HG03060 (cell line): ENCODE results near the gene ABHD5.
"Not testable (repeated sequence)": the region's sequence is repeated elsewhere in the genome, so short reads cannot be mapped to it uniquely, and the experiment has no call there.

Experiments used
- ATAC-seq: cut with Tn5 transposase; IDR thresholded peaks from one replicate; pipeline ENCODE4 v1.9.1; 2021; ENCODE audit warnings: low read depth, moderate number of reproducible peaks; ENCODE audit not compliant: unreplicated experiment

Gene ABHD5

DNA sequence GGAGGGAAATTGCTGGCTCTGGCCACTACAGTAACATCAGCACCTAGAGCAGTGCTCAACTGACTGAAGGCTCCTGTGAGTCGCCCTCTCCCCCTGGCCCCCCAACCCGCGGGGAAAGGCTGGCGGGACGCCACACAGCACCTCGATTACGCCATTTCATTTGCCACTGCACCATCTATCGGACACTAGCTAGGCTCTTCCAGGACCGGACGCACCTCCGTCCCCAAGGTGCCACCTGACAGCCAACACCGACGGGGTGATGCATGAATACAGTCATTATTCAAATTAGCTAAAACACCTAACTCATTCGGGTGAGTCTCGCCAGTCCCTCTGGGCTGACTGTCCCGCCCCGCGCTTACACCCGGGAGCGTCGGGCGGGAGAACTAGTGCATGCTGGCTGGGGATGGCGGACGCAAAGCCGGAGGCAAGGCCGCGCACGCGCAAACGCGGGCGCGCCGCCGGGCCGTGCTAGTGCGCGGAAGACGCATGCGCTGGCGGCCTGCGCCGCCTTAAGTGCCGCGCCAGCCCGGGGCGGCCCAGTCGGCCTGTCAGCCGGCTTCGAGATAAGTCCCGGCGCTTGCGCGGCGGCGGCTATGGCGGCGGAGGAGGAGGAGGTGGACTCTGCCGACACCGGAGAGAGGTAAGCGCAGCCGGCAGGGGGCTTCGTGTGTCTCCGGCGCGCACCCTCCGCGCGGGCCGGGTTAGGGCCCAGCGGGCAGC is at the start of gene ABHD5:
Gene ABHD5 (plus strand): TSS at position 539 of the 720 bp plus-strand sequence. CDS start 55 bp downstream, at position 594.
- peak; percentile 54 for ATAC-seq

DNA sequence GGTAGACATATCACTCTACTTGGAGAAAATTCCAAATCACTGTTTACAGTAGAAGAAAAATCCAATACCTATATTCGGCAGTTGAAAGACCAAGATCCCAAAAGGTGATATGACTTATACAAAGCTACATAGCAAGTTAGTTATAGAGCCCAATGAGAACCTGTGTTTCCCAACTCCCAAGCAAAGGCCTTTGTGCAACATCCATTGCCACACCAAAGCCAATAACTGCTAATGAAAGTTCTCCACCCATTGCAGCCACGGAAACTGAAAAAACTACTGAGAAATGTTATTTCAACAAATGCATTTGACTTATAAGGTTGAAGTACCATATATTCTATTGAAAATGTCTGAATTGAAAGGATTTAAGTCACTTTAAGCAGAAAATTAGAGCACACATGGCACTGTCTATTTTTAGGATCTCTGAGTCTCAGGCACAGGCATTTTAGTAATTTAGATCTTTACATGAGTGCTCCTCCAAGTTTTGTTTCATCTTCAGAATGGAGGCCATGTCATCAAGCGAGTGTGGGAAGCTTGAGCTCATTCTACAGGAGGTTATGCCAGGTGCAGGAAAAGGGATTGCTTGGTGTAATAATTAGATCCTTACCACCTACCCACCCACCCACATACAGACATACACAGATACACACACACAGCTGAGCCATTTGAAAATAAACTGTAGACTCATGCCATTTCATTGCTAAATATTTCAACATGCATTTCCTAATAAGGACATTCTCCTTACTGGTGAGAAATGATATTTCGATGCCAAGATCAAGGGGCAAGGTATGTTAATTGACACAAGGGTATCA is 49.2 kb upstream of the ABHD5 start:
- ATAC-seq: no peak

DNA sequence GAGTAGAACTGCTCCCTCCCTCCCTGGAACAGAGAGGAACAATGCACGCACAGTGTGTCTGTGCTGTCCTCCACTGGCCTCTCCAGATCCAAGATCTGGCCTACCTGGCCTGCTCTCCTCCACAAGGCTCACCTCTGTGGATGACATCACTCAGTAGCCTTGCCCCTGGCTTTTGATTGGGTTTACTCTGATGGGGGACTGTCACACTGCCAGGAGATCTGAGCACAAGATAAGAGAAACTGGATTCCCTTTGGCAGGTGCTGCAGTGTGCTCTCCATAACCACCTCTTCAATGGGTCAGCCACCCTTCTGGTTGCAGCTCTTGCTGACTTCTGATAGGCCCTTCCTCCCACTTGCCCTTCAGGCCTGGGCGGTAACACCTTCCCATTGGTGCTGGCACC is 46.3 kb upstream of the ABHD5 start:
- no peak for ATAC-seq

DNA sequence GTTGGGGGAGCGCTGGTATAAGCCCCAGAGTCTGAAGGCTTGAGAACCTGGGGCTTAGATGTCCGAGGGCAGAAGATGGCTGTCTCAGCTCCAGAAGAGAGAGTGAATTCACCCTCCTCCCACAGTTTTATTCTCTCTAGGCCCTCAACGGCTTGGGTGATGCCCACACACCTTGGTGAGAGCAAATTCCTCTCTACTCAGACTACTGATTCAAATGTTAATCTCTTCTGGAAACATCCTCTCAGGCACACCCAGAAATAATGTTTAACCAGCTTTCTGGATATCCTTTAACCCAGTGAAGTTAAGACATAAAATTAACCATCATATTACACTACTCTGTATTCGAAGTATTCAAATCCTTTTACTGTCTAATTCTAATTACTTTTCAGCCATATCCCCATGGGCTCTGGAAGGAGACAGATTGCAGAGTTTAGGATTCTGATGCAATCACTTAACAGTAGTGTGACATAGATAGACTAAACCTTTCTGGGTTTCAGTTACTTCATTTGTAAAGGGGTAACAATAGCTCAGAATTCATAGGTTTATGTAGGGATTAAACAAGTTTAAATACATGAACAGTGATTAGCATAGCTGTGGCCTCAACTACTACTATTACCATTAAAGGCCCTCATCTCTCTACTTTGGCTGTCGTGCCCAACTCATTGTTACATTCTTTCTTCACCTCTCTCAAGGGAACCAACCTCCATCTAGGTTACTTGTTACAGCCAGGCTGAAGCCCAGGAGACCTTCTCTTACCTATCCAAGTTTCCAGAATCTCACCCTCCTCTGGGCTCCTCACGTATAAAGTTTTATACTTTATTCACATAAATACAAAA is 43.2 kb upstream of the ABHD5 start:
- no peak for ATAC-seq

DNA sequence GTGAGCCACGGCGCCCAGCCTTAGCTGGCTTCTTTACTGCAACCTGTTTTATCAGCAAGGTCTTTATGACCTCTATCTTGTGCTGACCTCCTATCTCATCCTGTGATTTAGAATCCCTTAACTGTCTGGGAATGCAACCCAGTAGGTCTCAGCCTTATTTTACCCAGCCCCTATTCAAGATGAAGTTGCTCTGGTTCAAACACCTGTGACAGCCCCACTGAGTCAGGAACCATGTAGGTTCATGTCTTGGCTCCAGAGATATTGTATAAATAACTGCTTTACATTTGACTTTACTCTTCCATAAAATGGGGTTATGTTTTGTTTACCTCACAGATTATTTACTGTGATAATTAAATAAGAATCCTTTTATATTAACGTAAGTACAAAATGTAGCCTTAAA is 41.8 kb upstream of the ABHD5 start:
- ATAC-seq: no peak

DNA sequence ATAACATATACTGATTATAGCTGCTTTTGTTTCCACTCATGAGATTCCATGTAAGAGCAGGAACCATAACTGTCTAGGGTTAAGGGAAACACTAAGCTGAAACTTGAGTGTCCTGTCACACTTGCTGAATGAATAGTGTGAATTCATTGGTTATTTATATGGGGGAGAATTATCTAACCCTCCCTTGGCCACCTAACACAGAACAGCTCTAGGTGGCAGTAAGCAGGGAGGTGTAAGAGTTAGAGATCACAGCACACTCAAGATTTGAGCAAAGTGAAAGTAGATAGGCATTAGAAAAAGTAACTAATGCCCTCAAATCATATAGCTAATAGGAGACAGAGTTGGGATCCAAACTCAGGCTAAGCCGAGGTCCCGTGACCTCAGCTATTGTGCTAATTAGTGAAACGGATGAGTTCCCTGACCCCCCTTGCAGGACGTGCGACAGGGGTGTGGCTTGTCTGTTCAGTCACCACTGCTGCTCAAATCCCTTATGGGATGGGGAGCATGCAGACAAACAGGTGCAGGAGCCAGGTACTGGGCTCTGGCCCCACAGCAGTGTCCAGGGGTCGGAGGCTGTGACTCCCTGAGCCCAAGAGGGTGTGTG is 41.3 kb upstream of the ABHD5 start:
- no peak for ATAC-seq

DNA sequence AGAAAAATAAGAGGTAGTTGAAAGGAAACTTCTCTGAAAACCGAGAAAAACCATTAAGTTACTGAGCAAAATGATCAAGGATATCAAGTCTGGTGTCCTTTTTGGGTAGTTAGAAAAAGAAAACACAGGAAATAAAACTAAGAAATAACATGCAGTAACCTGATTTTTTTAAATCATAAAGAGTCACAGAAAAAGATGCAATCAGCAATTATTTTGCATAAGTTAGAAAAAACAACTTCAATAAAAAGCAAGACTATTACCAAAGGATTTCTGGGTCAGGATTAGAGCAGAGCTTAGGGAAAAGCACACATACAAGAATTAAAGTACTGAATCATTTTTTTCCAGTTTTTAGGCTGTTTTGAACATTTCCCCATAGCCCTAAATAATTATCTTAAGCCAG is 40.4 kb upstream of the ABHD5 start:
- no peak for ATAC-seq

DNA sequence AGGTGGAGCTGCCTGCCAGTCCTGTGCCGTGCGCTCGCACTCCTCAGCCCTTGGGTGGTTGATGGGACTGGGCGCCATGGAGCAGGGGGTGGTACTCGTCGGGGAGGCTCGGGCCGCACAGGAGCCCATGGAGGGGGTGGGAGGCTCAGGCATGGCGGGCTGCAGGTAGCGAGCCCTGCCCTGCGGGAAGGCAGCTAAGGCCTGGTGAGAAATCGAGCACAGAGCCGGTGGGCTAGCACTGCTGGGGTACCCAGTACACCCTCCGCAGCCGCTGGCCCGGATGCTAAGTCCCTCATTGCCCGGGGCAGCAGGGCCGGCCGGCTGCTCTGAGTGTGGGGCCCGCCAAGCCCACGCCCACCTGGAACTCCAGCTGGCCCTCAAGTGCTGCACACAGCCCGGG is 34.3 kb upstream of the ABHD5 start:
- ATAC-seq: not testable (repeated sequence)

DNA sequence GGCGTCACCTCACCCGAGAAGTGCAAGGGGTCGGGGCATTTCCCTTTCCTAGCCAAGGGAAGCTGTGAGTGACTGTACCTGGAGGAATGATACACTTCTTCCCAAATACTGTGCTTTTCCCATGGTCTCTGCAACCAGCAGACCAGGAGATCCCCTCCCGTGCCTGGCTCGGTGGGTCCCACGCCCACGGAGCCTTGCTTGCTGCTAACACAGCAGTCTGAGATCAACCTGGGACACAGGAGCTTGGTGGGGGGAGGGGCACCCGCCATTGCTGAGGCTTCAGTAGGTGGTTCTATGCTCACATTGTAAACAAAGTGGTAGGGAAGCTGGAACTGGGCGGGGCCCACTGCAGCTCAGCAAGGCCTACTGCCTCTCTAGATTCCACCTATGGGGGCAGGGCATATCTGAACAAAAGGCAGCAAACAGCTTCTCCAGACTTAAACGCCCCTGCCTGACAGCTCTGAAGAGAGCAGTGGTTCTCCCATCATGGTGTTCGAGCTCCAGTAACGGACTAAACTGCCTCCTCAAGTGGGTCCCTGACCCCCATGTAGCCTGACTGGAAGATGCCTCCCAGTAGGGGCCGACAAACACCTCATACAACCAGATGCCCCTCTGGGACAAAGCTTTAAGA is 31.4 kb upstream of the ABHD5 start:
- ATAC-seq: no peak

DNA sequence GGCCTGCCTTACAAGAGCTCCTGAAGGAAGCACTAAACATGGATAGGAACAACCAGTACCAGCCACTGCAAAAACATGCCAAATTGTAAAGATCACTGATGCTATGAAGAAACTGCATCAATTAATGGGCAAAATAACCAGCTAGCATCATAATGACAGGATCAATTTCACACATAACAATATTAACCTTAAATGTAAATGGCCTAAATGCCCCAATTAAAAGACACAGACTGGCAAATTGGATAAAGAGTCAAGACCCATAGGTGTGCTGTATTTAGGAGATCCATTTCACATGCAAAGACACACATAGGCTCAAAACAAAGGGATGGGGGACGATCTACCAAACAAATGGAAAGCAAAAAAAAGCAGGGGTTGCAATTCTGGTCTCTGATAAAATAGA is 29.4 kb upstream of the ABHD5 start:
- ATAC-seq: not testable (repeated sequence)

DNA sequence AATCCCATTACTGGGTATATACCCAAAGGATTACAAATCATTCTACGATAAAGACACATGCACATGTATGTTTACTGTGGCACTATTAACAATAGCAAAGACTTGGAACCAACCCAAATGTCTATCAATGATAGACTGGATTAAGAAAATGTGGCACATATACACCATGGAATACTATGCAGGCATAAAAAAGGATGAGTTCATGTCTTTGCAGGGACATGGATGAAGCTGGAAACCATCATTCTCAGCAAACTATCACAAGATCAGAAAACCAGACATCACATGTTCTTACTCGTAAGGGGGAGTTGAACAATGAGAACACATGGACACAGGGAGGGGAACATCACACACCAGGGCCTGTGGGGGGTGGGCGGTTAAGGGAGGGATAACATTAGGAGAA is 25.7 kb upstream of the ABHD5 start:
- not testable (repeated sequence) for ATAC-seq

DNA sequence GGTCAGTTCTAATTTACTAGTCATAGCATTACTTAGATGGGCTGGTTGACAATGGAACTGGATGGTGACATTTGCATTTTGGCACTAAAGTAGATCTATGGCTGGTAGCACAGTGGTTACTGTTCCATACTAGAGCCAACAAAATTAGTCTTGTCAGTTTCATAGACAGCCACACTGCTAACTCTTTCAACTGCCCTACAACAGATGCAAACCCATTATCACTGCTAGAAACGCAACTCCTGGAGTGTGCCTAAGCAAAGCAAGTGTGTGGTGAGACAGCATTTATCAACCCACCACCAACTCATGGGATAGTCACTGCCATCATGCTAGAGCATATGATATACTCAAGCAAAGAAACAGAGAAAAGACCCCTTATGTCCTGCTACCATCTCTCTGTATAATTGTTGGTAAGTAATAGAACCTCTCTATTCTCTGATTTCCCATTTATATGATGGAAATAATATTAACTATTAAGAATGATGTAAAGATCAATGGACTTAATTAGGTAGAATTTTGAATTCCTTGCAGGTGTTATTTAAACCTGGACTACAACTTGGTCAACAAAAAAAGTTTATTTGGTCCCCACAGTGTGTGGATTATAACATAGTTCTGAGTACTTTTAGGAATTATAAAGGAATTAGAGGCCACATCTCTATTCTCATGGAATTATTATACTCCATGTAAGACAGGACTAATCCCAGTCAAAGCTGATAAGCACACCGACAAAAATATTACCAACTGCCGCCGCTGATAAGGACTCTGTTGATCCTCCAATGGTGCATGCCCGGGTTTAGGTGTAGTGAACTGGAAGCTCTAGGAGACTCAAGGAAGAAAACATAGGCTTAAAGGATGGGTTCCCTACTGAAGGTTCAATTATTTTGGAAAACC is 19.9 kb upstream of the ABHD5 start:
- ATAC-seq: no peak

DNA sequence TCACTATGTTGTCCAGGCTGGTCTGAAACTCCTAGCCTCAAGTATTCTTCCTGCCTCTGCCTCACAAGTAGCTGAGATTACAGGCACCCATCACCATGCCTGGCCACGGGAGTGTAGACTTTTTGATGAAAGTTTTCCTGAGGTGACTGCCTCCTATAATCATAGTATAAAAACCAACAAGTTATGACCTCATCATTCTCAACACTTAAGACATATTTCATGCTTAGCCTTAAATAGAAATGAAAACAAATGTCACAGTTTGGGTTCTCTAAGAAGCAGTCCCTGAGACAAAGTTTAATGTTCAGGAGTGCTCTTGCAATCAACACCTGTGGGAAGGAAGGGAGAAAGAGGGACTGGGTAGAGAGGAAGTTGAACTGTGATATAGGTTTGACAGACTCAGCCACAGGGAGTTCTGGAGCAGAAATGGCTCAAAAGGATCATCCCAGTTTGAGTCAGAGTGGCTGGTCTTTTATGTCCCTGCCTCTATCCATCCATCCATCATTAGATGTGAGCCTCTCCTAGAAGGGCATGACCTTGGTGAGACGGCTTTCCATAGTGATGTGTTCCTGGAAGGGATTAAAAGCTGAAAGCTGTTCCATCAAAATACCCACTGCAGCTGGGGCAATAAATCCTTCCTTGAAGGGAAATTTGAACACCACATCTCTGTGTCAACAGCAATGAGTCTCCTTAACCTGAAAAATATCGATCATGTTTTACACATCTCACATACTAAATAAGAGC is 16.2 kb upstream of the ABHD5 start:
- no peak for ATAC-seq

DNA sequence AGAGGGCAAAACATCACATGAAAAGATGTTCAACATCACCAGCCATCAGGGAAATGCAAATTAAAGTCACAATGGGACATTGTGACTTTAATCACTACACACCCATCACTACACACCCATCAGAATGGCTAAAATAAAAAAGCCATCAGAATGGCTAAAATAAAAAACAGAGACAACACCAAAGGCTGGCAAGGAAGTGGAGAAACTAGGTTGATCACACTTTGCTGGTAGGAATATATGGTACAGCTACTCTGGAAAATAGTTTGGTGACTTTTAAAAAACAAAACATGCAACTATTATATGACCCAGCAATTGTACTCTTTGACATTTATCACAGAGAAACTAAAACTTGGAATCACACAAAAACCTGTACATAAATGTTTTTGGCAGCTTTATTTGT is 15.1 kb upstream of the ABHD5 start:
- ATAC-seq: no peak

DNA sequence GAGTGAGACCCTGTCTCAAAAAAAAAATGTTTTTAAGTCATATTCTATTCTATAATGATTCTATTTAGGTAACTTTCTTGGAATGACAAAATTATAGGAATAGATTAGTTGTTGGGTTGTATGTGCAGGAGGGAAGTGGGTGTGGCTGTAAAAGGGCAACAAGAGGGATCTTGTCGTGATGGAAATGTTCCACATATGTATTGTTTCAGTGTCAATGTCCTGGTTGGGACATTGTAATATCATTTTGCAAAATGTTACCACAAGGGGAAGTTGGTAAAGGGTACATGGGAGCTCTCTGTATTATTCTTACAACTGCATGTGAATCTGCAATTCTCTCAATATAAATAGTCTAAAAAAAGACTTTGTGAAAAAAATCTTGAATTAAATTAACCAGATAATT is 14.3 kb upstream of the ABHD5 start:
- ATAC-seq: no peak

DNA sequence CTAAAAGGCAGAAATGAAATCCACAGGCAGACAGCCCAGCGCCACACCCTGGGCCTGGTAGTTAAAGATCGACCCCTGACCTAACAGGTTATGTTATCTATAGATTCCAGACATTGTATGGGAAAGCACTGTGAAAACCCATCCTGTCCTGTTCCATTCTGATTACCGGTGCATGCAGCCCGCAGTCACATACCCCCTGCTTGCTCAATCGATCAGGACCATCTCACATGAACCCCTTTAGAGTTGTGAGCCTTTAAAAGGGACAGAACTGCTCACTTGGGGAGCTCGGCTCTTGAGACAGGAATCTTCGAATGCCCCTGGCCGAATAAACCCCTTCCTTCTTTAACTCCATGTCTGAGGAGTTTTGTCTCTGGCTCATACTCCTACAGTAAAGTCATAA is 12.4 kb upstream of the ABHD5 start:
- not testable (repeated sequence) for ATAC-seq

DNA sequence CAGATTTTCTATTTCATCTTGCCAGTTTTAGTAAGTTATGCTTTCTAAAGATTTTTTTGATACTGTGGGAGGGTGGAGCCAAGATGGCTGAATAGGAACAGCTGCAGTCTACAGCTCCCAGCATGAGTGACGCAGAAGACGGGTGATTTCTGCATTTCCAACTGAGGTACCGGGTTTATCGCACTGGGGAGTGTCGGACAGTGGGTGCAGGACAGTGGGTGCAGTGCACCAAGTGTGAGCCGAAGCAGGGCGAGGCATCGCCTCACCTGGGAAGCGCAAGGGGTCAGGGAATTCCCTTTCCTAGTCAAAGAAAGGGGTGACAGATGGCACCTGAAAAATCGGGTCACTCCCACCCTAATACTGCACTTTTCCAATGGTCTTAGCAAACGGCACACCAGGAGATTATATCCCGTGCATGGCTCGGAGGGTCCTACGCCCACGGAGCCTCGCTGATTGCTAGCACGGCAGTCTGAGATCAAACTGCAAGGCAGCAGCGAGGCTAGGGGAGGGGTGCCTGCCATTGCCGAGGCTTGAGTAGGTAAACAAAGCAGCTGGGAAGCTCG is 11.8 kb upstream of the ABHD5 start:
- not testable (repeated sequence) for ATAC-seq

DNA sequence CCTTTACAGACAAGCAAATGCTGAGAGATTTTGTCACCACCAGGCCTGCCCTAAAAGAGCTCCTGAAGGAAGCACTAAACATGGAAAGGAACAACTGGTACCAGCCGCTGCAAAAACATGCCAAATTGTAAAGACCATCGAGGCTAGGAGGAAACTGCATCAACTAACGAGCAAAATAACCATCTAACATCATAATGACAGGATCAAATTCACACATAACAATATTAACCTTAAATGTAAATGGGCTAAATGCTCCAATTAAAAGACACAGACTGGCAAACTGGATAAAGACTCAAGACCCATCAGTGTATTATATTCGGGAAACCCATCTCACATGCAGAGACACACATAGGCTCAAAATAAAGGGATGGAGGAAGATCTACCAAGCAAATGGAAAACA is 9.9 kb upstream of the ABHD5 start:
- not testable (repeated sequence) for ATAC-seq
